Measurements from ENCODE around the gene PARD3. TPM values are rescaled to one million over a fixed set of nuclear protein-coding genes. Genes with fewer than 3 reads are reported as not detected.
A peak's percentile ranks its signal among the peaks of the same experiment; 100 is the strongest.
"Not testable (repeated sequence)": the region's sequence is repeated elsewhere in the genome, so short reads cannot be mapped to it uniquely, and the experiment has no call there.

Gene PARD3
- total RNA-seq, 1 donor from 2014 or later = 68.5 TPM

DNA sequence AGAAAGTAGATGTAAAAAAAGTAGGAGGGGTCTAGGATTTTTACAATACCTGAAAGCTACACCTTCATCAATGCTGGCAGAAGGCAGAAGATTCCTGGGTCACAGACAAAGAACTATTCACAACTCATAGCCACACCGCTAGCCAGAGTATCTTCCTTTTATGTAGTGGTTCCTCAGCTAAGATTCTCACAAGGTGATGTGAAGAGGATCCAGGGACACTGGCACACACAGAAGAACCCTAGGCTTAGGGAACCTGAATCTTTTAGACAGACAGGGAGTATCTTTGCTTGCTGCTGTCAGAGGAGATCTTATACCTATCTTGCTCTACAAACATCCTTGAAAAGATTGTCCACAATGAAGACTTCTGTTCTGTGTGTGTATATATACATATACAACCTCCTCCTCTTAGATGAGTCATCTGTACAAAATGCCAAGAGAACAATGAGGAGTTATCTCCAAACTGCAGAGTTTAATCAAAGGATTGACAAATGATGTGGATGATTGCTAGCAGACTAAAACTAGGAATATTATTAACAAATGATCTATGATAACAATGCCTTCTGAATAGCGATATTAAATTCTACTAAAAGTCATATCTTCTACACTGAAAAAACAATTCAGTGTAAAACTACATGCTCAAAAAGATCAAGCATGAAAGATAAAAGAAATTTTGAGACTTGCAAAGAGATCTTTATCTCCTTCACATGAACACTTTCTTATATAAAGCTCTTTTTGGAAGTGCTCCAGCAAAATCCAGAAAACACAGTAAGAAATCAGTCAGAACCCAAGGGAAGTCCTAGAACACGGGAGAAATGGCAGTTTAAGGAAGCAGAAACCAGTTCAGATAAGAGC, 409.3 kb downstream of the PARD3 start:
- DNase-seq (ENCODE audit: low read depth) = no peak

DNA sequence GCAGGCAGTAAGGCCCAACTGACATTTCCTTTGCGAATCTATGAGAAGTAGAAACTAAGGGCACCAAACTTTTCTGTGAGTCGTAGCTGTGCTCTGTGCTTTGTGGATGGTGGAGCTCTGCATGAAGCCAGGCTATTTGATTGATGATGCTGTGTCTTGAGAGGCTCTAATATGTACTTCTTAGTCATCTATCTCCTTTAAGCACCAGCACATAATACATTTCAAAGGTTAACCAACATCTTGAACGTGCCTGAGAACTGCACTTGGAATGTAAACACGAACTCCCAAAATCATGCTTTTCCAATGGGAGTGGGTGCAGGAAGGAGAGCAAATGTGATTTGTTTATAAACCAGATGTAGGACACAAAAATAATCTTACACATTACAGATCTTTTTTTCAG, 411.6 kb downstream of the PARD3 start:
- no peak for DNase-seq (ENCODE audit: low read depth)

DNA sequence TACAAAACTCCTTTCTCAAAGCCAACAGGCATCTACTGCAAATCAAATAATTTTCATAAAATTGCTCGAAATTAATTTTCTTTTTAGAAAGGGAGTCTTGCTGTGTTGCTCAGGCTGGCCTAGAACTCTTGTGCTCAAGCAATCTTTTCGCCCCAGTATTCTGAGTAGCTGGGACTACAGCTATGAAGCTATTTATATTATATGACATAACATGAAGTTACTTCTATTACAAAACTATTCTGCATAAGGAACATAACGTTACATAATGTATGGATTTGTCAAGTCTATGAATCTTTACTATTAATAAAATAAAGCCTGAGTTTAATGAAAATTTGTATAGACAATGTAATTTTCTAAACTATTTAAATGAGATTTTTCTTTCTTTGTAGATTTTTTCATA, 415.0 kb downstream of the PARD3 start:
- no peak for DNase-seq (ENCODE audit: low read depth)

DNA sequence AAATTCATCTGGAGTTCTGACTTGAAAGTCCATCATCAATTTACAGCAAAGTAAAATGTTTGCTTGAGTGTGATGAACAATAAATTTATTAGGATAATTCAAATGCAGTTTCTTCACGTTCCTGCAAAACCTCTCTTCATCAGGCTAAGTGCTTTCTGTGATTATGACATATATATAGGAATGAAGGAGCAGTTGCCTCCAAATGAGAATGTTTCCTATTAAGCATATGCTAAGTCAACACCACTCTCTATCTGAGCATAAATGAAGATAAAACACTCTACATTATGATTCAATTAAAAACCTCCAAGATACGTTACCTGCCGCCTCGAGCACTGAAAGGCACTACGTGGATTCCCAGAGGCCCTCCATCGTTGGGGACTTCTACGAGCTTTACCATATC, 416.1 kb downstream of the PARD3 start:
- no peak for DNase-seq (ENCODE audit: low read depth)

DNA sequence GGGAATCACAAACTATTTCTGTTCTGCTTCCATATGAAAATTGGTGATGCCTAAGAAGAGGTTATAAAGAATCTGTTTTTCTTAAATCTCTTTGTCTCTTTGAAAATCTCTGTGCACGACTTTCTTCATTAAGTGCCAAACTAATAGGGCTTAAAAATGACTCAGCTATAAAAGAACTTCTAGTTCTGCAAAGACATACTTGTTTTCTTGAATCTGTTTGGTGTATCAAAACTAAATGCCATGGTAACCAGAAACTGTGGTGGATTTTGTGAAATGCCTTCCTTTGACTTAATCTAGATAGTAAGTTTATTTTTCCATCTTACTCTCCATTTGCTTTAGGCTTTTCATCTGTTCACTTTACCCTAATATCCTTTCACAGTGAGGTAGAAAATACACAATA, 417.8 kb downstream of the PARD3 start:
- DNase-seq (ENCODE audit: low read depth) = peak; percentile 58

DNA sequence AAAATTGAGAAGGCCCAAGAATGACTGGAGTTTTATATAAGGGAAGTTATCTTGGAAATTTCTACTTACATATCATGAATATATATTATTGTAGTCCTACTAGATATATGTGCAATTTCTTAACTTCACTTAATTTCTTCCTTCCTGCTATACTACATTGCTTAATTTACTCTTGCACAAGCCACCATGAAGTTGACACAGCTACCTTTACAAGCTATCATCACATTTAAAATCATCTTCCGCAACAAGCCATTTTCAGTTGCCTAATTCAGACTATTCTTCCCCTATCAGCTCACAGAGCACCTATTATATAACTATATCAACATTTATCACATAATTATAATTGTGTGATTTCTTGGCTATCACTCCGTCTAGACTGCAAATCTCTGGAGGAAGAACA, 418.4 kb downstream of the PARD3 start:
- DNase-seq (ENCODE audit: low read depth) = no peak

DNA sequence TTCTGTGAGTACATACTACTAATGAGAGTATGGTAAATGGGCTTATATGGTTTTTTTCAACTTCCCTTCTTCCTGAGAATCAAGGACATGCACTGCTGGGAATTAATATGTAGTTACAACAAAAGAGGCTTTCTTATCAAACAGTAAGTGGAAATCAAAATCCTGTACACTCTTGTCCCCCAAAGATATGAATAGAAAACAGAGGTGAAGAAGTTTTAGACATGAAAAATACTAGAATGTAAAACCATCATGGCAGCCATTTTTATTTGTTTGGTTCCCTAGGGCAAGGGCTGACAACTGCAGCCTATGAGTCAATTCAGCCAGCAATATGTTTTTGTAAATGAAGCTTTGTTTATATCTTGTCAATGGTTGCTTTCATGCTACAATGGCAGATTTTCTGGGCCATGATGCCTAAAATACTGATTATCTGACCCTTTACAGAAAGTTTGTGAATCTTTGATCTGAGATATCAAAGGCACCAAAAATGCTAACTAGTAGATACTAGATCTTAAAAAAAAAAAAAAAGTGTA, 422.4 kb downstream of the PARD3 start:
- DNase-seq (ENCODE audit: low read depth) = peak; percentile 12

DNA sequence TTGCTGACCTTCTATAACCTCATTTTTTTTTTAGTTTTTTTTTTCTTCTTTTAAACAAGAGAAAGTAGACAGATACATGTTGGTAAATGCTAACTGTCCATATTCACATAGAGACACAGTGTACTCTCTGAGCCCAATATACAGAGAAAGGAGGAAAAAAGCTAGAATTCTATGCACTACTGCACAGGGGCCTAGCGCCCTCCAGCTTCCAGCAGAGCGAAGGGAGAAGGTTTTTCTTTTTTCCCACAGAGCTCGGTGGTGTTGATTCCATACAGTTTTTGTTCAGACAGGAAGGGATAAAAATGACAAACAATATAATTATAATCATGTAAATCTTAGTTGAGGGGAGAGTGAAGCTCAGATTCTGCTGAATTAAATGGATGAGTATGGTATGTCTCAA, 423.9 kb downstream of the PARD3 start:
- DNase-seq (ENCODE audit: low read depth) = not testable (repeated sequence)

DNA sequence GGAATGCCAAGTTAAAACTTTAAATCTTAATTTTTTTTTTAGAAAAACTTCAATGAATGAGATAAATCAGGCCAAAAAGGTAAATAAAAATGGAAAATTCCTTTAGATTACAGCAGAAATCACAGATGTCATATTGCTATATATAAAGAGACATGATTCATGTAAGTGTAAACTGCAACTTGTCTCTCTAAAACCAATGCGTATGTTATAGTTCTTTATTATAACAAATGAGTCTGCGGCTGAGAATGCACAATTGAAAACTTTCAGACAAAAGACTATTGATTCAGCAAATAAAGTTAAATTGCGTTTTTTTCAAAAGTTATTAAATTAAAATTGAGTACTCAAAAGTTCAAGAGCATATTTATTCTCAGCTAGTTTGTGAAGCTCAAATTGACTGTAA, 425.3 kb downstream of the PARD3 start:
- no peak for DNase-seq (ENCODE audit: low read depth)

DNA sequence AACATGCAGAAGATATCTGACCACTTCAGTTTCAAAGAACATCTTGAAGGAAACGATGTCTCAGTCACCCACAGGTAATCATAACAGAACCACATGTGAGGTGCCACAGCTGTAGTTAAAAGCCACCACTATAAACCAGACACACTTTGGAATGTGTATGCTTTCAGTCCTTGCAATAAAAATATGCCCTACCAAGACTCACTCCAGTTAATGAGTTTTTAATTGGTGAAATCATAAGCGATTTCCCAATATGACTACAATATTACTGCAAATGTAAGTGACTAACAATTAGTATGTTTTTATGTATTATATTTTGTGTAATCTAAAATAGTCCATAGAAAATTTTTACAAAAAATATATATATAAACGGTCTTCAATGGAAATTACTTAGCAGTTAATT, 428.2 kb downstream of the PARD3 start:
- DNase-seq (ENCODE audit: low read depth) = no peak

DNA sequence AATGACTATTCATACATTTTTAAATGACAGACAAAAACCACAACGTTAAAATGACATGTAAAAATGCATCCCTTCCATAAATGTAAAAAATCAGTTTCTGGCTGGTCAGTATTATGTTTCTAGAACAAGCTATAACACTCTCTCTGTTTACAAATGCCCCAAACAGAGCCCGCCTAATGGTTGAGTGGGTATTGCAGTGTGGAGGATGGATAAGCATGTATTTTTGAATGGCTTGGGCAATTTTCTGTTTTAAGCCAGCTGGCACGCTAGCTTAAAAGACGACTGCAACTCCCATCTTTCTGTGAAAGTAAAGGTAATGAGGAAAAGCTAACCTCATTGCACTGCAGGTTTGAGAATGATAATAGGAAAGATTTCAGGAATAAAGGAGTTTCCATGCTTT, 430.7 kb downstream of the PARD3 start:
- no peak for DNase-seq (ENCODE audit: low read depth)

DNA sequence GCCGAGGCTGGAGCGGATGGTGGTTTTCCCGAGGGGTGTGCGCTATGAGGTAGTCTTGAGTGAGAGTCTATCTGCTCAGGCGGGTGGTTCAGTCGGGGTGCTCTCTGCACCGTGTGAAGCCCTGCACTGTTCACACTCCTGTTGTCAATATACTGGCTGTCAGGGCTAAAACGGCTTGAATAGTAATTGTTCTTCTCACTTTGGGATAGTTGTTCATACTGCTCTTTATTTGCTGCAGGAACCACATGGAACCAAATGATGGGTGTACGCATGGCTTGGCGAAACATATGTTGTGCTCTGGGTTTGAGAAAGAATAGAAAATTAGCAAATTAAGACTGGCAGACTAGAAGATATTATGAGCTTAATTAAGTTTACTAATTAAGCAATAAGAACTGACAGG, 432.5 kb downstream of the PARD3 start:
- DNase-seq (ENCODE audit: low read depth) = no peak

DNA sequence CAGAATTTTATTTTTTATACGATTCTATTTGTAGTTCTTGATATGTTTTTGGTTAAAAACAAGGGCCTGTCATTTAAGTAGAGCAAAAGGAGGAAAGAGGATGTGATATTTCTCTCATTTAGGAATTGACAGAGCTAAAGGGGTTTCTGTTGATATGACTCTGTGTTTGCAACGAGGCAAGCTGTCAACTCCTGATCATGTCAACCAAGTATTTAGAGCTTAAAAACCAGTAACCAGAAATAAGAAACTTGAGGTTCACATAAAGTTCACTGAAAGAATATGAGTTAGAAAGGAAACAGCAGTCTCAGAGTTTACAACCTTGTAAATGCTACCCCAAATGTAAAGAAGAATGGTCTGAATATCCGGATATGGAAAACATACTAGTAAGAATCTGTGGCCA, 434.2 kb downstream of the PARD3 start:
- no peak for DNase-seq (ENCODE audit: low read depth)

DNA sequence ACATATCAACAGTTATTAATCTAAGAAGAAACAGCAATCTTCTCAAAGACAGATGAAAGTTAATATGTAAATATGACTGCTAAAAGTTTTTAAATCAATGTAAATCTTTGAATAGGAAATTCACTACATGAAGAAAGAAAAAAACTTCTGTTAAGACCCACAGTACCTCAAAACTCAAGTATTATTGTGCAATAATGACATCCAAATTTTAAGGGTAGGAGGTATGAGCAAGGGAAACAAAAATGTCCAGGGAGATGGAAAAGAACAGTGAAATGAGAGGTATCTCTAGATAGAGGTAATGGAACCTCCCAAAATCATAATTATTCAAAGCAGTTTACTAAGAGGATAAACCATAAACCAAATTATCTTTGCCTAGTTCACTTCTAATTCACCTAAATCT, 436.8 kb downstream of the PARD3 start:
- no peak for DNase-seq (ENCODE audit: low read depth)

DNA sequence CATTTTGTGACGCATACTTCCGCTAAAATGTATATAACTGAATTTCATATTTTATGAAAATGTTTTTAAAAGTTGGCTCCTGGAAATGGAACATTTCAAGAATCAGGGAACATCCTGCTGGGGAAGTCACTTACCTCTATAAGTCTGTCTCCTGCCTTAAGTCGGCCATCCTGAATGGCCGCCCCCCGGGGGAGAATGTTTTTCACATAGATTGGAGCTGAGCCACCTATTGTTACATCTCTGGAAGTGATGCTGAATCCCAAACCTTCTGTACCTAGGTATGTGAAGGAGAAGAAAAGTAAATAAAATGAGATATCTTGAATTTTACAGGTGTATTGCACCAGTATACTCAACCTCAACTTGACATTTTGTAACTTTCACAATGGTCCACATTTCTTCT, 437.3 kb downstream of the PARD3 start:
- no peak for DNase-seq (ENCODE audit: low read depth)

DNA sequence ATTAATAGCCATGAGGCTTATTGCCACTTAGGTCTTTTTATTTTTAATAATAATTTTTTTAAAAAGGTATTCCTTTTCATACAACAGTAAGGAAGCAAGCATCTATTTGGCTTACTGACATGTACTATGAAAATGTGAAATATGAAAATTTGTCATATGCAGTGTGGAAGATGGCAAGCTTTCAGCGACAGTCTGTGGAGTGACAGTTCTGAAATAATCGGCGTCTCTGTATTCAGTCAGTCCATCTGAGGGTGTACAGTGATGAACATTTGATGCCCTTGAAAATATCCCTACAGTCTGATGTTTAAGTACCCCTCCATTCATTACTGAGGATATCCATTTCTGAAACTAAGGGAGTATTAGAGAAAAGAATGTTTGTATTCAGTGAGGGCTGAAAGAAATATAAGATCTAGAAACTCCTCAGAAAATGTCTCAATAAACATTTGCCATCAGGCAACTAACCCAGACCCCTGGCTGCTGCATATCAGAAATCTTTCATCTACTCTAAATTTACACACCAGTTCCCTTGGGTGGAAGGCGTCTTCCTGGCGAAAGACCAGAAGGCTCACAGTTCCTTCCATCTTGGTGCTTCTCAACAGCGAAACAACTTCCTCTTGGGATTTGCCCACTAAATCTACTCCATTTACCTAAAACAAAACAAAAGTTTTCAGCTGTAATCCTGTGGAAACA, 440.6 kb downstream of the PARD3 start:
- no peak for DNase-seq (ENCODE audit: low read depth)

DNA sequence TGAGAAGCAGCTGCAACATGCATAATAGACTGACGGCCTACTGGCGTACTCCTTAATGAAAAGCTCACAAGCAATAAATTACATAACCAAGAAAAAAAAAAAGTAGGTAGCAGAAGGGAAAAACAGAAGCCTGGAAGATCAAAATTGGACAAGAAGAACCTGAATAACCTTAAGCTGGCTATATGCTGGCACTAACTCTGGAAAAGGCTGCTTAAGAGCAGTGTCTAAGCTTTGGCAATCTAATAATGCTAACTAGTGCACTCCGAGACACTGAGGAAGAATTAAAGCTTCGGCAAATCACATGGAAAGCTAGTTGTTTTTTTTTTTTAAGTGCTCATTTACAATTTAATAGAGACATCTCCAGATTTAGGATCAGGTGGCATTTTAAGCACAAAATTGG, 441.9 kb downstream of the PARD3 start:
- DNase-seq (ENCODE audit: low read depth) = no peak

DNA sequence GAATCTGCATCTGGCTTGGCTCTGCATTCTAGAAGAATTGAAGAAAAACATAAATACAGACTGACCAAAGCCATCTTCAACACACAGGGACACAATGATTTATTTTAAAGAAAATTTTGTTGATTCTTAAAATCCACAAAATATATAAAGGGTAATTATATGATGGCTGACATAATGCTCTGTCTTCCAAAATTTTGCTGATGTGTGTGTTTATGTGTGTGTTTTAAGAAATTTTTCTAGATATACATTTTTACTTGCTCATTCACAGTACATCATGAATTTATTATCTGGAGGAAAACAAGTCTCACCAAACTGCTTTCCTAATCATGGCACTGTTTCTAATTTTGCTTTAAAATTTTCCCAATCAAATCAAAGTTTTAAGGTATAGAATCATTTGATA, 442.6 kb downstream of the PARD3 start:
- DNase-seq (ENCODE audit: low read depth) = no peak

DNA sequence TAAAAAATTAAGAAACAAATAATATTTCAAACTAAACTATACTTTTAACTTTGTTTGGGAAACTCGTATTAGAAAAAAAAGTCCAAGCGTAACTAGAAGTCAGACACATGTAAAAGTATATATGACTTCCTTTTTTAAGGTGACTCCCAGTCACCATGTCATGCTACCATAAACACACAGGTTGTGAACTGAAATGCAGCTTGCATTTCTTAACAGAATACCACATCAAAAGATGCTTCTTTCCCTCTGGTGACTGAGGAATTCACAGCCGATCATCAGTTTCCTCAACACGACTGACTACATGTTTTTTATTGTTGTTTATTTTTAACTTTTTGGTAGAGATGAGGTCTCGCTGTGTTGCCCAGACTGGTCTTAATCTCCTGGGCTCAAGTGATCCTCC, 445.0 kb downstream of the PARD3 start:
- DNase-seq (ENCODE audit: low read depth) = no peak

DNA sequence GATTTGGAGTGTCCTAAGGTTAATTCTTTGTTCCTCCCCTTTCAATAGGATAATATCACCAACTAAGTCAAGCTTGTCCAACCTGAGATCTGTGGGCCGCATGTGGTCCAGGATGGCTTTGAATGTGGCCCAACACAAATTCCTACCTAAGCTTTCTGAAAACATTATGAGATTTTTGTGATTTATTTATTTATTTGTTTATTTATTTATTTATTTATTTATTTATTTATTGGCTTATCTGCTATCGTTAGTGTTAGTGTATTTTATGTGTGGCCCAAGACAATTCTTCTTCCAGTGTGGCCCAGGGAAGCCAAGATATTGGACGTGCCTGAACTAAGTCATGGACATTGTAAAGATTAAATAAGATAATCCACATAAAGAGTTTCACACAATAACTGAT, 446.0 kb downstream of the PARD3 start:
- DNase-seq (ENCODE audit: low read depth) = no peak

DNA sequence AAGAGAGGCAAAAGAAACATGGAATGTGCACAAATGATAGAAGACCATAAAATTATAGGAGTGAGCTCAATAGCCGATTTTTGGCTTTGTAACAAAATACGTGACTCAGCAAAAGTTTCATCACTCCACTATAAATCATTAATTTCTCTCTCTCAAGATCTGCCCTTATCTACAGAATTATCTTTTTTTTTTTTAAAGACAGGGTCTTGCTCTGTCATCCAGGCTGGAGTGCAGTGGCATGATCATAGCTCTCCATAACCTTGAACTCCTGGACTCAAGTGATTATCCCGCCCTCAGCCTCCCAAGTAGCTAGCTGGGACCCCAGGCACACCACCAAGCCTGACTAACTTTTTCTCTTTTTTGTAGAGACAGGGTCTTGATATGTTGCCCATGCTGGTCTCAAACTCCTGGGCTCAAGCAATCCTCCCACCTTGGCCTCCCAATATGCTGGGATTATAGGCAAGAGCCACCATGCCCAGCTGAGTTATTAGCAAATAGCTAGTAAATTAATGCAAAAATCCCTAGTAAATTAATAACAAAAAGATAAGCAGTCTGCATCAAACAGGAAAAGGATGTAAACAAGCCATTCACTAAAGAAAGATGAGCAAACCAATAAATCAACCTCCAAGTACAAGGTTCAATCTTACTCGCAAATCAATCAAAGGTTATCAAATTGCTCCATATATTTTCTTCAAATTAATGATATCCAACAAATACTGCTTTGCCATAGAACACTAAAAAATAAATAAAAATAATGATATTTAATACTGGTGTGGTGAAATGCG, 450.7 kb downstream of the PARD3 start:
- DNase-seq (ENCODE audit: low read depth) = no peak

DNA sequence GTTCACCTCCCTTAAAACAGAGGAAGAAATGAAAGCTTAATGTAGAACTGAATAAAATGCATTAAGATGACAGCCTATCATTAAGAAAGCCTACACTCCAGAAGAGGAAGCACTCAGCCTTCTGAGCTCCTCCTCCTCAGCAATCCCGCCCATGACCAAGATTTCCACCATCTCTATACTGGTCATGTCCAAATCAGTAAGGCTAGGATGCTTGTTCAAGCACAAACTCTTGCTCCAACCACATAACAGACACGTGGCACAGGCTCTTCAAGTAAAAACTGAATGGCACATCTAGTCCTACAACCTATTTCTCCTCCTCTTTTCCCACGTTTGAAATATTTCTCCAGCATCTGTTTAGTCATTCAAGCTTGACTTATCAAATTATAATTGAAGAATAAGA, 454.1 kb downstream of the PARD3 start:
- no peak for DNase-seq (ENCODE audit: low read depth)
